Limb (tissue), 2 donors: Measurements from ENCODE around the gene ARHGEF11.

Experiments
- DNase-seq, 2 donors: peaks; one replicate each; pipeline ENCODE4 v3.0.0-alpha.2; 2016; ENCODE audit errors: extremely low spot score in 2 of 2

The ARHGEF11 gene

DNA sequence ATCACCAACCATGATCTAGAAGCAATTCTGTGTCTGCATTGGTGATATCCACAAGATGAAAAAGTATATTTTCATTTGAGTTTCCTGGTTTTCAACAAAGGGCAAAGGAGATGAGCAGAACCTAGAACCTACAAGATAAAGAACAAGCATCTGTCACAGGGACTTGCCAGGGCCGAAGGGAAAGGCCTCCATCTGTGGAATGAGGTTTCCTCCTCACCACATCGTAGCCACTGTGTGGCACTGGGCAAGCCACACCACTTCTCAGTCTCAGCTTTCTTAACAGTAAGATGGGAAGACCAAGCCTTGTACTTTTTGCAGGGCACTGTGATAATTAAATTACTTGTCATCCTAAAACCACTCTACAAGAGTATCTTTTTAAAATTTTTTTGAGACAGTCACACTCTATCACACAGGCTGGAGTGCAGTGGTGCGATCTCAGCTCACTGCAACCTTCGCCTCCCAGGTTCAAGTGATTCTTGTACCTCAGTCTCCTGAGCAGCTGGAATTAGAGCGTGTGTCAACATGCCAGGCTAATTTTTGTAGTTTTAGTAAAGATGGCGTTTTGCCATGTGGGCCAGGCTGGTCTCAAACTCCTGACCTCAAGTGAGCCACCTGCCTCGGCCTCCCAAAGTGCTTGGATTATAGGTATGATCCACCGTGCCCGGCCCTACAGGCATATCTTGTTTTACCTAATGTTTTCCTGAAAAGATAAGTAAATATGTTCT lies 45.8 kb downstream of the ARHGEF11 start:
- DNase-seq: no peak

DNA sequence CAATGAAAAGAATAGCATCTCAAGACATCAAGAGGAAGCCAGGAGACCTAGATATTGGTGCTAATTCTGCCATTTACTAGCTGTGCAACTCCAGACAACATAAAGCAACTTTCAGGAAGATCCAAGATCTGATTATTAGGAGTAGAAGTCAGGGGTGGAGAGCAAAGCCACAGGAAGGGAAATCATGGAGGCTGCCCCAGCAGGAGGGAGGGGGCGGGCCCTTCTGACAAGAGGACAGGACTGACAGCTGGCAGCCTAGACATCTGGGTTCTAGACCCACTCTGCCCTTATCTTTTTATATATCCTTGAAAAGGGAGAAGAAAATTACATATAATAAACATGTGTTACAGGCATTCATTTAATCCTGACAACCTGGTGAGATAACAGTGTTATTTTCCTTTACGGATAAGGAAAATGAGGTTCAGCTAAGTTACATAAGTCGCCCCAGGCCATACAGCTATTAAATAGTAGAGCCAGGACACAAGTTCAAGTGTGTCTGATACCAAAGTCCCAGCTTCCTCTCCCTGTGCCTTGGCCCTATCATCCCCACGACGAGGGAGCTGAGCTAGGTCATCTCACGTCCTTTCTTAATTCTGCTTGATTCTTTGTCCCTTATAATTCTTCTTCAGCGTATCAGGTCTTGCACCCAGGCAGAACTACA lies 46.6 kb downstream of the ARHGEF11 start:
- DNase-seq: no peak

DNA sequence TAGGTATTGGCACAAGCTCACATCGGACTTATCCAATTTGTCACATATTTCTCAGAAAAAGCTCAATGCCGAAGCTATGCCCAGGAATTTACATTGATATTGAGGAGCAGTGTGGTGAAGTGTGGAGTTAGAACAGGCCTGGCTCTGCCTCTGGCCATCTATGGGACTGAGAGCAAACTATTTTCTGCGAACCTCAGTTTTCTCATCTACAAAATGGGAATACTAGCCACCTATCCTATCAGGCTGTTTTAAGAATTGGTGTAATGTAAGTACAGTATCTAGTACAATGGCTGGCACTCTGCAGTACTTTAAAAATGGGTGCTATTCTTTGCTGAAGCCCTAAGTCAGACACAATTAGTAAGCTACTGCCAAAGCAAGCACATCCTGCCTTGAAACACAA lies 47.2 kb downstream of the ARHGEF11 start:
- DNase-seq: no peak

DNA sequence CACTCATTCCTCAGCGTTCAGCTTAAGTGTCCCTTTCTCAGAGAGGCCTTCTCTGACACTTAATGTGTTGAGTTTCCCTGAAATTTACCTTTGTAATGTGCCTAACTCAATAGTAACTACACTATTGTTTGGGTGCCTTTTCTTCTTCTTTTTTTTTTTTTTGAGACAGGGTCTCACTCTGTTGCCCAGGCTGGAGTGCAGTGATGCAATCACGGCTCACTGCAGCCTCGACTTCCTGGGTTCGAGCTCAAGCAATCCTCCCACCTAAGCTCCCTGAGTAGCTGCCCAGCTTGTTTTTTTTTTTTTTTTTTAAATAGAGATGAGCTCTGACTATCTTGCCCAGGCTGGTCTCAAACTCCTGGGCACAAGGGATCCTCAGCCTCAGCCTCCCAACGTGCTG lies 50.1 kb downstream of the ARHGEF11 start:
- DNase-seq: no peak

DNA sequence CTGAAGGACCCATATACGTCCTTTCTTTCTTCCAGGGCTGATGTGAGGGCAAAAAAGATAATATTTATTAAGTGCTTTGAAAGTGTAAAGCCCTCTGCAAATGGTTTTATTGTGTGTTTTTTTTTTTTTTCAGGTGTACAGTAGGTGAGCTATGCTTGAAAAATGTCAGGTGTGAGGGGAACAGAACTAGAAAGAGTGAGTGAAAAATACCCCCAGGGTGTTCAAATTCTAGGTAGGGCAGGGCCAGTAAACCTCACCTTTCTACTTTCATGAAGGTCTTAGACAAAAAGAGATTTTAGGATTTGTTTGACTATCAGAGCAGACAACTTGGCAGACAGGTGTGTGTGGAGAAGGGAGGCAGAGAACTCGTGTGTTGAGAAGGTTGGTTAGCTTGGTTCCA lies 51.3 kb downstream of the ARHGEF11 start:
- DNase-seq: no peak

DNA sequence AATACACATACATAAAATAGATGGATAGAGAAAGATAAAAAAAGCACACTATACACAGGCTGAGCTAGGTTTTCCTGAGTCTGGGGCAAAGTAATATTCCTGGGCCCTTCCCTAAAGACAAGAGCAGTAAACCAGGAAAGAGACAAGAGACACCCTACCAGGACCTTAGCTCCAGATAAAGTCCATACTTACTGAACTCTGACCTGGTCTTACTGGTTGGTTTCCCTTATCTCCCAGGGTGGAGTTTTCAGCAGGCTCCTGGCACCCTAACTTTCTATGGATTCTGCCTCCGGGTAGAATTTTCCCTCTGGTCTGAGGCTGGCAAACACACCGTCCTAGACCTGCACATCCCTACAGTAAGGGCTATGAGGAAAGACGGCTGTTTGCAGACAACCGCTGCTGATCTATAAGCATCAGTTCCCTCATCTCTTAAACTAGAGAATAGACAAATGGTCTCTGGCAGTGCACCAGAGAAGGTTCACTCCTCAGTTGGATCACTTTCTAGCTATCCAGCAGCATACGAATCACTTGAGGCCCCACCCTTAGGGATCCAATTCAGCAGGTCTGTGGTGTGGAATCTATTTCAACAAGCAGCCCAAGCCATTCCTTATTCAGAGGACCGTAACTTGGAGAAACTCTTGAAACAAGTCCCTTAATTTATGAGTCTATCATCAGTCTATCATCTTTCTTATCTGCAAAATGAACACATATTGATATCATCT lies 52.0 kb downstream of the ARHGEF11 start:
- DNase-seq: no peak

DNA sequence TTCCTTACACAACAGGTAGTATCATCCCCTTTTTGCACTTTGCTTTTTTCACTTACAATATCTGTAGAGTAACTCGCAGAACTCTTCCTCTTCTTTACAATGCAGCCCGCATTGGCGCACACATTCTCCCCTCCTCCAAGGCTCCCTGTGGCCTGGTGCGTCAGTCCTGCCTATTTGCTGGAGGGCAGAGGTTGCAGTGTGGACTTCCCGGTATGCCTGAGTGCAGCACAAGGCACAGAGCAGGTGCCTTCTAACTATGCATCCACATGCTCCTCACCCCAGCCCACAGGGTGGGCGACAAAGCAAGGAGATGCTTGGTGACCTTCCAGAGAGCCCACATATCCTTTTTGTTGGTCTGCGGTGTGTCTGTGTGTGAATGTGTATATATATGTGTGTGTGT lies 53.3 kb downstream of the ARHGEF11 start:
- DNase-seq: no peak

DNA sequence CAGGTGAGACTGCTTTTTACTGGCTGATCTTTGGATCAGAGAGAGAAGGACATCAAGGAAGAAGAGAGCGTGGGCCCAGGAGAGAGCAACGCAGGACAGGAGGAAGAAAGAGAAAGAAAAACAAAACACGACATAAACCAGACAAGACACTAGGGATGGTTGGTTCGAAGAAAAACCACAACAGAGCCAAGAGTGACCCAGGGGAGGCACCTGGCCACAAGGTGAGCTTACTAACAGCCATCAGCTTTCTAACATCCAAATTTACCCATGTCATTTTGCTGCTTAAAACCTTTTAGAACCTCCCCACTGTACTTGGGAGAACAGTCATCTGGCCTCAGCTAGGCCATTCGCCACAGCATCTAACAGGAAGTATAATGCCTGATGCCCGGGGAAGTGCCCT lies 57.8 kb downstream of the ARHGEF11 start:
- no peak for DNase-seq

DNA sequence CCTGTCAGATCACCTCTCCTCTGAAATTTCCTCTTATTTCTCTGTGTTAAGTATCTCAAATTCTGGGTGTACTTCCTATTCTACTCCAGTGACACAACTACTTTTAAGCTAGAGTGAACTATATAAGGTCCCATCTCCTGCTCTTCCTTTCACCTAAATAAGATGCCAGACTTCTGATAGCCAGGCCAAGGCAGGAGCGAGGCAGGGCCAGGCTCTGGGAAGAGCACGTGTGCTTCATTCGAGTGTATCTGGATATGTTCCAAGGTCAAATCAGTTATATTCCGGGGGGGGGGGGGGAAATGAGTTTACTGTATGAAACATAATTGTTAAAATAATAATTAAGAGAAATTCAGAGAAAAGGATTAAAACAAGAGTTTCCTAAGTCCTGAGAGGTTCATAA lies 65.0 kb downstream of the ARHGEF11 start:
- no peak for DNase-seq

DNA sequence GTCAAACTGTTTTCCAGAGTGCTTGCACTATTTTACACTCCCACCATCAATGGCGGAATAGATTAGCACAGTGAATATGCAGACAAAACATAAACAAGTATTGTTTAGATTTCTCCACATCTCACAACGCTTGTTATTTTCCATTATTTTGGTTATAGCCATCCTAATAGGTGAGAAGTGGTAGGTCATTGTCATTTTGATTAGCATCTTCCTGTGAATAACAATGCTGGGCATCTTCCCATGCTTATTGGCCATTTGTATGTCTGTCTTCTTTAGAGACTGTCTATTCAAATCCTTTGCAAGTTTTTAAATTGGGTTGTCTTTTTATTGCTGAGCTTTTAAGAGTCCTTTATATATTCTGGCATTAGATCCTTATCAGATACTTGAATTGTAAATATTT lies 70.5 kb downstream of the ARHGEF11 start:
- DNase-seq: no peak

DNA sequence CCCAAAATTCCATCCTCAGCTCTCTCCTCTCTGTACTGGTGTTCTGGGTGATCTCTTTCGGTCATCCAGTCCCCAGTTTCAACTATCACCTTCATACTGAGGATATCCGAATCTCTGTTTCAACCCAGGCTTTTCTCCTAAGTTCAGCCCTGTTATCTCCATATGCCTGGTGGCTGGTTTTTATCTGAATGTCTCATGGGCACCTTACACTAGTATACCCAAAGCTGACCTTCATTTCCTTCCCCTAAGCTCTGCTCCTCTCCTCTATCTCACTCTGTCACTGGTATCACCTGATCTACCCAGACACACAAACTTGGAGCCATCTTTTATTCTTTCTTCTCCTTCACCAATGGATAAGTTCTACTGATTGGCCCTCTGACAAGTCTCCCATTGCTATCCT lies 72.1 kb downstream of the ARHGEF11 start:
- DNase-seq: no peak

DNA sequence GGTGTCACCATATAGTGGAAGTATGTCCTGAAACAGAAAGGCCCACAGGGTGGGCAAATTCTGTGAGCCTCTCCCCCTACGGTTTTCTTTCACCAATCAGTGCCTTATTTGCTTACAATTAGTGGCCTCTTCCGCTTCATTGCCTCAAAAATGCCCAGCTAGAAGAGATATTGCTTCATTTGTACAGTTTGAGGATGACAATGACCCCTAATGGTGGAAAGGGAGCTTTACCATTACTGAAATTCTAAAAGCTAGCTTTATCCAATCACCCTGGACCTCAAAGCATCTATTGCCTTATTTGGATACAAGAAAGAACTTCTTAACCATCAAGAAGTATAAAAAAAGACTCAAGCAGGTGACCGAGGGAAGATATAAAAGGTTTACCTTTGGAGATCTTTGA lies 75.5 kb downstream of the ARHGEF11 start:
- DNase-seq: peak in 1 of 2 donors; percentile 8

DNA sequence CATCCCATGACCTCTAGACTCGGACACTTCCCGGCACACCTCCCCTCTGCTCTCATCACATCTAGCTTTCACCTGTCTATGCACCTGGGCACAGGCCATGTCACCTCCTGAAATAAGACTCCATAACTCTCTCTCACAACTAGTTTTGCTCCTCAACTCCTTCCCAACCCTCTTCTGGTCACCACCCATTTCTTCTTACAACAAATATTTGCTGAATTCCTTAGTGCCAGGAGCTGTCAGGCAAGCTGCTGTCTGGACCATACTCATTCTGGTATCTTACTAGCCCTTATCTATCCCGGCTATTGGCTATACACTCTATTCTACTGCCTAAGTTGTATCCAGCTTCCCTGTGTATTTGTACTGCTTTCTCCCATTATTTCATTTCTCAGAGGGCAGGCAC lies 76.0 kb downstream of the ARHGEF11 start:
- DNase-seq: no peak

DNA sequence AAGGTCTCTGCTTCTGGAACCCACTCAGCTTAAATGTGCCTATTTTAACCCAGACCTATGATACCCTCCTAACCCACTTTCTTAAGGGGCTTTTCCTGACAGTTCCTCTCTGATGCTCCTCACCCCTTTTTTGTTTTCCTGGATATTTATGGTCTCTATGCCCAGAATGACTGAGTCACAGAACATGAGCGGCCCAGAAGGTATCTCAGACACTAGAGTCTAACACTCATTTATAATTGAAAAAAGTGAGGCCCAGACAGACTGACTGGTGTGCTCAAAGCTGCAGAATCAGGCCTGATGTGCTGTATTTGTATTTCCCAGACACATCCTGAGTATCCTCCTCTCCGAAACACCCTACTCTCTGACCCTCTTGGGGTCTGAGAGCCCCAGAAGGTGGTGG lies 81.1 kb downstream of the ARHGEF11 start:
- no peak for DNase-seq

DNA sequence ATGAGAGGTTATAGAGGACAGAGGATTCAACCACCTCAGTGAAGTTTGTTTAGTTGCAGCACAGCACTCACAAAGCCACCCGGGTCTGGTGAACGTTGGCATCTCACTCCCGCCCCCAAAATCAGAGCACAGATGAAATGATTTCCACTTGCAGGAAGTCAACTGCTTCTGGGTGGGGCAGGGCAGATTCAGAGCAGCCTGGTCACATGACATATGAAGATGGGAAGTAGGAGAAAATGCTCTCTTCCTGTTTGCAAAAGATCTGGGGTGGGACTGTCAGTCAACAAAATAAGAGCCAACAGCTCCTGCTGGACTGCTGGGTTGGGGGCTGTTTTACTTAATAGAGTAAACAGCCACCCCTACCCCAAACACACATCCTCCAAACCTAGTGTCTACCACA lies 81.9 kb downstream of the ARHGEF11 start:
- DNase-seq: no peak

DNA sequence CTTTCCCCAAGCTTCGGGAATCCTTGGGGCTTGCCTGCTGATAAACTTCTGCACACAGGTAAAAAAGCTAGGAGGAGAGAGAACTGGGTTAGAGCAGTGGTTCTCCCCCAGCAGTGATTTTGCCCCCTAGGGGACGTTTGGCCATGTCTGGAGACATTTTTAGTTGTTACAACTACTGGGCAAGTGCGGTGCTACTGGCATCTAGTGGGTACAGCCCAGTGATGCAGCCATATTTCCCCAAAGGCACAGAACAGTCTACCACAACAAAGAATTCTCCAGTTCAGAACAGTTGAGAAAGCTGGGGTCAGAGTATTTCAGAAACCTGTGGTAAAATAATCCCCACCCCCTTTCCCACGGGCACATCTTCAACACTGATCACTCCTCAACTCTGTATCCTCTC lies 83.8 kb downstream of the ARHGEF11 start:
- no peak for DNase-seq

DNA sequence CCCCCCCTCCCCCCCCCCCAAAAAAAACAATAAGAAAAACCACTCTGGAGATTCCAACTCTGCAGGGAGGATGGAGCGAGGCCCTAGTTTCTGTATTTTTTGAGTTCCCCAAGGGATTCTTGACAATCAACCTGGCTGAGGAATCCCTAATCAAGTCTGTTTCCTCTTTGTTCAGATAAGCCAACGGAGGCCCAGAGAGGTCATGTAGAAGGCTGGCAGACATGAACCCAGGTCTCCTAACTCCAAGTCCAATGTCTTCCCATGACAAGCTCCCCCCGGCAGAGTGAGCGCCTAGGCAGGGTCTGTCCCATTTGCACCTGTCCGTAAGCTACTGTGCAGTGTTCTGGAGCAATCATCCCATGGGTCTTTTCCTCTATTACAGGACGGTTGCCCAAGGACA lies 85.6 kb downstream of the ARHGEF11 start:
- no peak for DNase-seq

DNA sequence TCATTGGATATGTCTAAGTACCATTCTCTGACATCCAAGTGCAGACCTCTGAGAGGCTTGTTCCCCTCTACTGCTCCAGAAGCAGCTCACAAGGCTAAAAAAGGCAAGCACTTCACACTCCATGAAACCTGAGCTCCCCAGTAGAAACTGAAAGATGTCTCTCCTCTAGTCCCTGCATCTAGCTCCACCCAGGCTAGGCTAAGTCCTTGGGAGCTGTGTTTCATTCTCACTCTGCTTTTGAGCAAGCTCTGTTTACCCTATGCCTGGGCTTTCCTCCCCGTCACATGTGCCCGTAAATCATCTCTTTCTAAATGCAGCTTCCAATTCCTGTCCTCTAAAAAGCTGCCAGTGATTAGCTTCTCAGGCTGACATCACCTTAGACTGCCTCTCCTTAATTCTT lies 86.1 kb downstream of the ARHGEF11 start:
- DNase-seq: no peak

DNA sequence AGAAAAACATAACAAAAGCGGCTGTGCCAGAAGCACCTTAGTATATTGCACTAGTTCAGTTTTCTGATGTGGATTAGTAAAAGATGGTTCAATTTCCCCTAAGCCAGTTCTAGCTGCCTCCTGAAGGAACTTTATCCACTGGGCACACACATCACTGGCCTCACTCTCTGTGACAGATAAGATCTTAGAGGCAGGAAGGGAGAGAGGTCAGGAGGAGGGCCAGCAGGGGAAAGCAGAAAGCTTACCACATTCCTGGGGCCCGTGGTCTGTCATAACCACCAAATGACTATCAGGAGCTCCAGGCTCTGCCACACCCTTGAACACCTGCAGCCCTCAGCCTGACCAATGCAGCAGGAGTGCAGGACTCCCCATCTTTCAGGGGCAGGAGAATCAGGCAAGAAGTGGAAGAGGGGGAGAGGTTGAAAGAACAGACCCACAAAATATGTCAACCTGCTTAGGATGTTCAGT lies 87.3 kb downstream of the ARHGEF11 start:
- no peak for DNase-seq

DNA sequence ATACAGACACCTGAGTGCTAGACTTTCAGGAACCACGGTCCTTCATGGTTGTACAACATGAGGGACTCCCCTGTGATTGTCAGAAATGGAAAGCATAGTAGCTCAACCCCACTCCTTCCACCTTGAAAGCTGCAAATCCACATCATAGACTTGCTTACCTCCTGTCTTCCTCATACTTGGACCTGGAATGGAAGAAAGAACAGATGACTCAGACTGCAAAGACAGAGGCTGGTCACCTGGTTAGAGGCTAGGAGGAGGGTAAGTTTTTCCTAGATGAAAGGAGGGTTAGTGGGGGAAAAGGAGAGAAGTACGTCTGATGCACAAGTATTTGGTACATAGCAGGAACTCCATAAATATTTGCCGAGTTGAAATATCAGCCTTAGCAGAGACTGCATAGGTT lies 87.9 kb downstream of the ARHGEF11 start:
- DNase-seq: no peak

DNA sequence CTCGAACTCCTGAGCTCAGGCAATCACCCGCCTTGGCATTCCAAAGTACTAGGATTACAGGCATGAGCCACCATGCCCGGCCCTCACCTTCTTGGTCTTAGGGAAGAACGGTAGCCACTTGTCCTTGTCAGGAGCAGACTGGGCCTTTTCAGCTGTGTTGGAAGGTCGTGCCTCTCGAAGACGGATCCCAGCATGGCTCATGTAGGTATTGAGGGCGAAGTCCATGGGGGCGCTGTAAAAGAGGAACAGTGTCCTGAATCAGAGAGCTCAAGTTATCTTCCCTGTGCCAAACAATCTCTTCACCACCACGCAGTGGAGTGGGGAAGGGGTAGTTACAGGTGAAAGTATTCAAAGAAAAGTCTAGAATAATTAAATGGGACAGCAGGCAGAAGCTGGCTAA lies 89.2 kb downstream of the ARHGEF11 start:
- DNase-seq: no peak

DNA sequence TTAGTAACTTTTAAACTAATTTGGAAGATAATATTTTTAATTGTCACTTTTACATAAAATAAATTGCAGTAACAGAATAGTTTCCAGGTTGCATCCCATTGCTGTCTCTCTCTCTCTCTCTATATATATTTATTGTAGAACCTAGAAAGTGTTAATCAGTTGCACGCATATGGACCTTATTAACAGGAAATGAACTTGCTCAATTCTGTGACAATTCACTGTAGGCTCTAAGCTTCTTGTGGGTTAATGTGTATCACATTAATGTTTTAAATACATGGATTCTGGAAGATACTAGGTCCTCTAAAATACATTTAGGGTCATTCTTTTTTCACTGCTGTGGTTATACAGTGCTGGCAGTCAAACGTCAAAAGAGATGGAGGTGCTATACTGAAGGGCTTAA lies 92.0 kb downstream of the ARHGEF11 start:
- no peak for DNase-seq

DNA sequence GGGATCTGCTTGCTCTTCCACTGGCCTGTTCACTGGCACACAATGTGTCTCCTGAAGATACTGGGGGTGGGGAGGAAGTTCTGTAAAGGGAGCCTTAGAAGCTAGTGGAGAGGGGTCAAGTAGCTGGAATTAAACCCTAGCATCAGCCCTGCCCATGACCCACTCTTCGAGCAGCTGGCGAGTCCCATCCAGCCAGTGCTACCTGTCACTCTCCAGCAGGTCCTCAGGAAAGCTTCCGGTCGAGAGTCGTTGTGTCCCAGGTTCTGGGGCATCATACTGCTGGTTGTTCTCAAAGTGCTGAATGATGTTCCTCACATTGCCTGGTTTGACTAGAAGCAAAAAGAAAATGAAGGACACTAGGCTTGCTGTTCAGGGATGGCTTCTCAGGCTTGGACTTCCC lies 94.2 kb downstream of the ARHGEF11 start:
- no peak for DNase-seq
